Measurements from ENCODE around the gene VPS8. TPM values are rescaled to one million over a fixed set of nuclear protein-coding genes. Genes with fewer than 3 reads are reported as not detected.
"Not testable (repeated sequence)": the region's sequence is repeated elsewhere in the genome, so short reads cannot be mapped to it uniquely, and the experiment has no call there.

The VPS8 gene
- total RNA-seq, 2 experiments from 2014 or later = 25.7 to 25.9 TPM

DNA sequence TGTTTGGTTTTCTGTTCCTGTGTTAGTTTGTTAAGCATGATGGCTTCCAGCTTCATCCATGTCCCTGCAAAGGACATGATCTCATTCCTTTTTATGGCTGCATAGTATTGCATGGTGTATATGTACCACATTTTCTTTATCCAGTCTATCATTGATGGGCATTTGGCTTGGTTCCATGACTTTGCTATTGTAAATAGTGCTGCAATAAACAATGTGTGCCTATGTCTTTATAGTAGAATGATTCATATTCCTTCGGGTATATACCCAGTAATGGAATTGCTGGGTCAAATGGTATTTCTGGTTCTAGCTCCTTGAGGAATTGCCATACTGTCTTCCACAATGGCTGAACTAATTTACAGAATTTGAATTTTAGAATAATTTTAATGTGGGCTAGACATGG, 138.8 kb downstream of the VPS8 start:
- CTCF ChIA-PET, POLR2A ChIA-PET: not testable (repeated sequence)

- ChIA-PET POLR2A (no interaction called here), CTCF (interaction anchor here (1.6 kb wide), 1 partner anchor 18 kb away, joined by 3 read pairs; no protein-coding TSS in a partner anchor)
These were observed 140.7 kb downstream of the VPS8 start for GRCh38 chr3:184952671-184953070.

DNA sequence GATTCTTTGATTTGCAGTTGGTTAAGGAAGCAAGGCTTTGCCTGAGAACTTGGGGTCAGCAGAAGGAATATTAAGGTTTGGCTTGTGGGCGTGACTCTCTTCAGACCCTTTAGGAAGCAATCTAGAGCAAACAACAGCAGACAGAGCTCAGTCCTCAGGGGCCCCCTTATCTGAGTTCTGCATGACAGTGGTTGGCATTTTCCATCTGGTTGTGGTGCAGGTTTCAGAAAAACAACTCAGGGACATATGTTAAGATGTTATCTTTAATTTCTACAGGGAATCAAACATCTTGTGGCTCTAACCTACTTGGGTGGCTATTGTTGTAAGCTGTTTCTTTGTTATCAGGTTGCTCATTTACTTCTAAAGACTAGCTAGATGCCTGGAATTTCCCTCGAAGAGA, 141.4 kb downstream of the VPS8 start:
- POLR2A ChIA-PET = no interaction called here
- CTCF ChIA-PET = interaction anchor here (1.6 kb wide), 1 partner anchor 18 kb away, joined by 3 read pairs; no protein-coding TSS in a partner anchor

DNA sequence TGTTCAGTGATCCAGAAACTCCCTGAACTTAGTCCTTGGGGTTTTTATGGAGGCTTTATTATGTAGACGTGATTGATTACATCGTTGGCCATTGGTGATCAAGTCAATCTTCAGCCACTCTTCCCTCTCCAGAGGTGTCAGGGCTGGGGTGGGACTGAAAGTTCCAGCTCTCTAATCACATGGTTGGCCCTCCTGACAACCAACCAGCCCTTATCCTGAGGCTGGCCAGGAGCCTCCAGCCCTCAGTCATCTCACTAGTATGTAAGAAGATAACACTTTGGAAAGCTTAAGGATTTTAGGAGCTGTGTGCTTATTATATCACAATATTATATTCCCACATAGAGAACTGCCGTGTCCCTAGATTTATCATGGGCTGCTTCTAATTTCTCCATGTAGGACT, 142.3 kb downstream of the VPS8 start:
- CTCF ChIA-PET = no interaction called here
- POLR2A ChIA-PET = no interaction called here

DNA sequence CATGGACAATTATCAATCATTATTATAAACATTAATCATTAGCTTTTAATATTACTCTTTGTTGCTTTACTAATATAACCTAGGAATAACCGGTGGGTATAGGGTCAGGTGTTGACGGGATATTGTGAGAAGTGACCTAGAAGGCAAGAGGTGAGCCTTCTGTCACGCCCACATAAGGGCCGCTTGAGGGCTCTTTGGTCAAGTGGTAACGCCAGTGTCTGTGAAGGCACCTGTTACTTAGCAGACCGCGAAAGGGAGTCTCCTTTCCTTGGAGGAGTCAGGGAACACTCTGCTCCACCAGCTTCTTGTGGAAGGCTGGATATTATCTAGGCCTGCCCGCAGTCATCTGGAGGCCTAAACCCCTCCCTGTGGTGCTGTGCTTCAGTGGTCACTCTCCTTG, 142.9 kb downstream of the VPS8 start:
- POLR2A ChIA-PET = interaction anchor here (0.6 kb wide), 1 partner anchor 7 kb away, joined by 3 read pairs; no protein-coding TSS in a partner anchor
- CTCF ChIA-PET = not testable (repeated sequence)

GRCh38 chr3:184965639-184966430, 153.9 kb downstream of the VPS8 start:
- ChIA-PET CTCF (no interaction called here), POLR2A (no interaction called here)

GRCh38 chr3:184968115-184968514, 156.1 kb downstream of the VPS8 start:
- POLR2A ChIA-PET = no interaction called here

GRCh38 chr3:184970186-184970585, 158.2 kb downstream of the VPS8 start:
- ChIA-PET CTCF (no interaction called here), POLR2A (no interaction called here)

More at GRCh38 chr3:184968115-184968514, 156.1 kb downstream of the VPS8 start:
- CTCF ChIA-PET = no interaction called here

GRCh38 chr3:184977796-184978195, 165.8 kb downstream of the VPS8 start:
- CTCF ChIA-PET = no interaction called here
- POLR2A ChIA-PET = no interaction called here

DNA sequence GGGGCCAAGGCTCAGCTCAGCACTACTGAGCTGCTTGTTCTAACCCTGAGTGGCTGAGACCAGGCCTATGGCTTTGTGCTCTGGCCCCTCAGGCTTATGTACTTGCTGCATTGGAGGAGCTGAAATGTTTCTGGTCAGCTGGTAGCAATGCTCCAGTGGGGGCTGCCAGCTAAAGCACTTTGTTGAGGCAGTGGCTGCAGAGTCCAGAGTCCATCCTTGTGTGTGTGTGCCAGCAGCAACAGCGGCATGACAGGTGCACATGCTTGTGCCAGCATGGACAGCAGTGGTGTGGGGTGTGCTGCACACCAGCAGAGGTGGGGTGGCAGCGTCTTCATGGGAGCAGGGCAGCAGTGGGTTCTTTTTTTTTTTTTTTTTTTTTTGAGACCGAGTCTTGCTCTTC, 169.1 kb downstream of the VPS8 start:
- POLR2A ChIA-PET = no interaction called here
- CTCF ChIA-PET = no interaction called here

DNA sequence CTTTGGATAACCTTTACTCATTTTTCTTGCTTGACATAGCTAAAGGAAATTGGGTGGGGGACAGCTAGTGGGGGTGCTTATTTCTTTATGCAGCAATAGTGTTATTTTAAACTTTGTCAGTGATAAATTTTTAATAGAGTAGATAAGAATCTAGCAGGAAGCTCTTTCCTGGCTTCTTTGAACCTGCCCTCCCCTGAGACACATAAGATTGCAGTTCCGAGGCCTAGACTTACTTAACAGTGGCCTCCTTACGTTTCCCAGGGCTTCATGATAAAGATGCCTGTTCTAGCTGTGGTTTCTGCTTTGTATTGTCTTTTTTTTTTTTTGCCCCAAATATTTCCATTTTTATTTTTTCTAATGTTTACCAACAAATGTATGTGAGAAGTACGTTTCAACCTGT, 170.1 kb downstream of the VPS8 start:
- ChIA-PET POLR2A (no interaction called here), CTCF (no interaction called here)

DNA sequence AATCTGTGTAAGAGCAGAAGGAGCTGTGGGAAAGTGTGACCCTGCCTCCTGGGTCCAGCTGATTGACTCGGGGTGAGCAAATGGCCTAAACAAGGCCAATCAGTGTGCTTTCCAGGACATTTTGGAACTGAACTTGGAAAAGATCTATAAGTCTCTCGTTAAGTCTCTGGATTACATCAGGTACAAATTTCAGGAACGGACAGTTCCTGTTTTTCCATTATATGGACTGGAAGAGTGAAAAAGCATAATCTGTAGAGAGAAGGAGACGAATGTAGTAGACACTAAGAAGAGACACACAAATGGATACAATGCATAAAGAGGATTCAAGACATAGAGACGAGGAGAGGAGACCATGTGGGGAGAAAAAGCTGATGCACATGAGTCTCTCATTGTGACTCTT, 173.6 kb downstream of the VPS8 start:
- CTCF ChIA-PET = no interaction called here
- POLR2A ChIA-PET = no interaction called here

DNA sequence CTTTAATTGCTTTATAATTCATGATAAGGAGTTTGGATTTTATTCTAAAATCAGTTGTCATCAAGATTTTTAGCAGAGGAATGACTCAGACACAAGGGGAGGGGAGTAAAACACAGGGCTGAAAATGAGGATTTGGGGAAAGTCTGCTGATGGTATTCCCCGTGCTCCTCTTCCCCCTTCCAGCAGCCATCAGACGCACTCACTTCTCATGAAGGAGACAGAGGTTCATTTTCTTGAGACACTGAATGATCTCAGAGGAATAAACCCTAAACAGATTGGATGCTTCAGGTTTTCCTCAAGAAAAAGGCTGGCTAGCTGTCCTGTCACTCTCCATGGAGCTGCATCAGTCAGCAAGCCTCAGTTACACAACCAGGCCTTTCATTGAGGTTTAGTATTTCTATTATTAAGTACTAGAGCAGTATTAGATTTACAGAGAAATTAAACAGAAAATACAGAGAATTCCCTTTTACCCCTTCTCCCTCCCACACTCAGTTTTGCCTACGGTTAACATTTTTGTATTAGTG, 174.5 kb downstream of the VPS8 start:
- ChIA-PET POLR2A (no interaction called here), CTCF (no interaction called here)

DNA sequence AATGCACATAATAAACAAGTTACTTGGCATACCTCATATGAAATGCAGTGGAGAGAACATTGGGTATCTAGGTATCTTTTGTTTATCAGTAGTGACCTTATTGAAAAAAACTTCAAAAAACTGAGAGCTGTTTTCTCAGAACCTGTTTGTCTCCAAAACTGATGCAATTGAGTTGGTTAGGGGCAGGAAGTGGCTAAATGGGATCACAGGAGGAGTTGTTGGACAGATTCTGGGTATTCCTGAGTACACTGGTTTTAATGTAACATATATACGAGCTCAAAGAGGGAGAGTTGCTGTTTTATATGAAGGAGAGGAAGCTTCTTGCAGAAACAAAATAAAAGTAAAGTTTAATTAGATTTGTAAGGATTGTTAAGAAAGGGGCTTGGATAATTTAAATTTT, 181.4 kb downstream of the VPS8 start:
- CTCF ChIA-PET = no interaction called here

DNA sequence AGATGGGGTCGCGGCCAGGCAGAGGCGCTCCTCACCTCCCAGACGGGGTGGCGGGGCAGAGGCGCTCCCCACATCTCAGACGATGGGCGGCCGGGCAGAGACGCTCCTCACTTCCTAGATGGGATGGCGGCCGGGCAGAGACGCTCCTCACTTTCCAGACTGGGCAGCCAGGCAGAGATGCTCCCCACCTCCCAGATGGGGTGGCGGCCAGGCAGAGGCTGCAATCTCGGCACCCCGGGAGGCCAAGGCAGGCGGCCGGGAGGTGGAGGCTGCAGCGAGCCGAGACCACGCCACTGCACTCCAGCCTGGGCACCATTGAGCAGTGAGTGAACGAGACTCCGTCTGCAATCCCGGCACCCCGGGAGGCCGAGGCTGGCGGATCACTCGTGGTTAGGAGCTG, 191.9 kb downstream of the VPS8 start:
- POLR2A ChIA-PET, CTCF ChIA-PET: not testable (repeated sequence)

More for the DNA sequence above, 181.4 kb downstream of the VPS8 start:
- POLR2A ChIA-PET = no interaction called here

DNA sequence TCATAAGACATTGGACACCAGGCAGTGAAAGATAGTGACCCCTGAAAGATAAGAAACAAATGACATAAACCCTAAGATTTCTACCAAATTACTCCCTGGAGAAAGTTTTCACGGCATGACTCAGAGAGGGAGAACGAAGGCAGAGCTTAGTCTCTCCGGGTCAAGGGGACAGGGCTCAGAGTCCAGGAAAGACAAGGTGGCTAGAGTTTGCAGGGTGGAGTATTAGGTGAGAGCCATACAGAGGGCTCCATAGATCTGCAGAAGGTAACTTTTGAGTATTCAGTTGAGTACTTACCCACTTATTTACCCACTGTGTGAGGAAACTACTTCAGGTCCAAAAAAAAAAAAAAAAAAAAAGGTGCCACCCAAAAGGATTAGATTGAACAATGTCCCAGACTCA, 197.7 kb downstream of the VPS8 start:
- CTCF ChIA-PET = no interaction called here
- POLR2A ChIA-PET = no interaction called here

DNA sequence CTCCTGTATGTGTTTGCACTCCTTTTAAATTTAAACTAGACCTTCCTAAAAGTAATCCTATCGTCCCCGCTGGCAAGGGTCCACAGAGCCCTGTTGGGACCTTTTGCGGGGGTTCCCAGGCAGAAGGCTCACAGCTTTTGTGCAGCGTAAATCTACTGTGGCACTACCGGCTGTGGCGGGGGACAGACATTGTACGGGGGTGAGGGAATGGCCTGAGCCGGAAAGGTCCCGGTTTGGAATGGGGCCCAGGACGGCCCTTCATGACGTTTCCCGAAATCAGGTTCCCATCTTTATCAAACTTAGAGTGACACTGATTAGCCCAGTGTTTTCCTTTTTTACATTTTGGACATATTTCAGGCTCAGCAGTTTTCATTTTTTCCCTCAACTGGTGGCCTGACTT, 205.6 kb downstream of the VPS8 start:
- POLR2A ChIA-PET, CTCF ChIA-PET: not testable (repeated sequence)

DNA sequence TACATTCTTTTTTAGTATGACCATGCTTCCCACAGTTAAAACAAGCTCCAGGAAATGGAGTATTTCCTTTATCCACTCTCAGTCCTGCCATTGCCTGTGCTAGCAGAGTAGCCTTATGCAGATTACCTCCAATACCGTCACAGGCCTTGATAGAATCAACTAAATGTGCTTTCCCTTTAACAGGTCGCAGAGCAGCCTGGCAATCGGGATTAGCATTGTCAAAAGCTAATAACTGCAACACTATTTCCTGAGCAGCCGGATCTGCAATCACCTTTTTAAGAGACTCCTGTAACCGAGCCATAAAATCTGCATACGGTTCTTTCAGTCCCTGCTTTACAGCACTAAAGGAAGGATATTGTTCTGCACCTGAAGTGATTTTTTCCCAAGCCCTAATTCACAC, 206.0 kb downstream of the VPS8 start:
- CTCF ChIA-PET, POLR2A ChIA-PET: not testable (repeated sequence)

DNA sequence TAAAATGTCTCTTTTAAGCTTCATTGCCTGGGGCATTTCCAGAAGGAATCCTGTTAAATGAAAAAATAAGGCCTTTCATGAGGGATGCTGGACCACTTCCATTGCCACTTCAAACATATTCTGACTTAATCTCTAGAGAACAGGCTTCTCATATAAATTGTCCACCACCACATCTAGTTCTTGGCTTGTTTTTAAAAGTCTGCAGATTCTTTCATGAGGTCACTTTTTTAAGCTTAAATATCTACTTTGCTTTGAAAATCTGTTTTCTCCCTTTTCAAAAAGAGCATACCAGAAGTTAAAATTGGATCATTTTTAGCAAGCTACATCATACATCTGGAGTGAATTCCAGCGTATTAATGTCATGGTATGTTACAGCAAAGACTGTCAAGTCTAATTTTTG, 209.3 kb downstream of the VPS8 start:
- POLR2A ChIA-PET = no interaction called here

GRCh38 chr3:185024406-185024805, 212.4 kb downstream of the VPS8 start:
- CTCF ChIA-PET = interaction anchor here (0.6 kb wide), 1 partner anchor 26 kb away, joined by 3 read pairs; no protein-coding TSS in a partner anchor

More for the DNA sequence above, 209.3 kb downstream of the VPS8 start:
- CTCF ChIA-PET = no interaction called here

DNA sequence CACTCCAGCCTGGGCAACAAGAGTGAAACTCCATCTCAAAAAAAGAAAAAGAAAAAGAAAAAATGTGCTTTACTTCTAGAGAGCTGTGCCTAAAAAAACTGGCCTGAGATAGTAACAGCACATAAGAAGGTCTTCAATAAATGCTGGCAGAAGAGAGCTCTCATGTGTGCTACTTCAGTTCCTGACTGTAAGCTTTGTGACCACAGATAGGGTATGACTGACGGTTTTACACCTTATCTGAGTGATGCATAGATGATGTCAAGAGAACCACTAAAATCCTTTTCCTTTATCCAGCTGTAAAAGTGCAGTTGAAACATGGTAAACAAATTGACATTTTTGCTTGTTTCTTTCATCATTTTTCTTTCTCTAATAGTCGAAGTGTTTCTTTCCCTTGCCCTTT, 213.0 kb downstream of the VPS8 start:
- ChIA-PET POLR2A (no interaction called here), CTCF (interaction anchor here (0.6 kb wide), 1 partner anchor 27 kb away, joined by 3 read pairs; no protein-coding TSS in a partner anchor)

More at GRCh38 chr3:185024406-185024805, 212.4 kb downstream of the VPS8 start:
- POLR2A ChIA-PET = no interaction called here

- ChIA-PET CTCF (no interaction called here), POLR2A (no interaction called here)
These were observed 216.2 kb downstream of the VPS8 start for GRCh38 chr3:185028121-185028520.

Measured in activated CD8-positive, alpha-beta memory T cell treated with anti-CD3 and anti-CD28 coated beads for 36 hours (primary cell).